K562 (cell line): ENCODE measurements around the gene FASTK. TPM values are rescaled to one million over a fixed set of nuclear protein-coding genes. Genes with fewer than 3 reads are reported as not detected.

Experiments
- ARID2 ChIP-seq: fragments of 450-650 bp; IDR thresholded peaks from 2 replicates; pipeline ENCODE4 v1.6.1; 2017; ENCODE audit warnings: antibody characterized with exemption, mild to moderate bottlenecking
- CEBPG ChIP-seq, 3 experiments: fragments of 200-800 bp in 1 of 3; sonication (Bioruptor generic) in 1 of 3; sonication (generic) in 1 of 3; formaldehyde crosslinking in 1 of 3; IDR thresholded peaks in 2 of 3; conservative IDR thresholded peaks in 1 of 3; 2 replicates each; pipeline versions ENCODE4 v1.6.1 to v1.8.0; 2016 to 2022; ENCODE audit warnings: missing compliant biosample characterization in 2 of 3, missing genetic modification characterization in 2 of 3, mild to moderate bottlenecking in 1 of 3, missing genetic modification reagents in 1 of 3
- CREB1 ChIP-seq, 2 experiments: sonication (generic) in 1 of 2; formaldehyde crosslinking in 1 of 2; IDR thresholded peaks; 2 replicates each; pipeline versions ENCODE4 v1.6.1 to v1.8.0; 2012 to 2022; ENCODE audit warnings: inconsistent platforms in 1 of 2, mild to moderate bottlenecking in 1 of 2, missing genetic modification reagents in 1 of 2, moderate library complexity in 1 of 2
- CXXC5 ChIP-seq: fragments of 250-450 bp; sonication (Bioruptor Pico); IDR thresholded peaks from 2 replicates; pipeline ENCODE4 v1.8.0; 2022; ENCODE audit warnings: inconsistent platforms, mild to moderate bottlenecking, moderate library complexity
- HDGF ChIP-seq: fragments of 450-650 bp; IDR thresholded peaks from 2 replicates; pipeline ENCODE4 v1.6.1; 2016
- NFE2 ChIP-seq: IDR thresholded peaks from 2 replicates; pipeline ENCODE4 v1.6.1; 2014; ENCODE audit warnings: antibody characterized with exemption, low read depth
- SAFB2 ChIP-seq: fragments of 200-400 bp; formaldehyde crosslinking; IDR thresholded peaks from 2 replicates; pipeline ENCODE4 v1.6.1; 2018; ENCODE audit warnings: borderline replicate concordance, low read length, low read depth, moderate library complexity; ENCODE audit not compliant: severe bottlenecking
- SAP30 ChIP-seq: fragments of 200-600 bp; sonication (generic); IDR thresholded peaks from 2 replicates; pipeline ENCODE4 v1.6.1; 2012; ENCODE audit warnings: borderline replicate concordance, low read depth, mild to moderate bottlenecking, moderate library complexity, low read length, control low read depth, inconsistent platforms; ENCODE audit not compliant: insufficient read depth, poor library complexity, severe bottlenecking
- SMARCA4 ChIP-seq: fragments of 450-650 bp; IDR thresholded peaks from 2 replicates; pipeline ENCODE4 v1.6.1; 2016
- SOX6 ChIP-seq: fragments of 450-650 bp; IDR thresholded peaks from 2 replicates; pipeline ENCODE4 v1.6.1; 2014; ENCODE audit warnings: mild to moderate bottlenecking
- SP1 ChIP-seq: sonication (generic); formaldehyde crosslinking; IDR thresholded peaks from 2 replicates; pipeline ENCODE4 v1.8.1; 2022; ENCODE audit warnings: mild to moderate bottlenecking, missing genetic modification reagents
- ZFP1 ChIP-seq: fragments of 450-650 bp; formaldehyde crosslinking; IDR thresholded peaks from 2 replicates; pipeline ENCODE4 v1.4.0; 2020; ENCODE audit warnings: mild to moderate bottlenecking, mixed read lengths
- ZNF239 ChIP-seq: fragments of 250-450 bp; sonication (Bioruptor Pico); IDR thresholded peaks from 2 replicates; pipeline ENCODE4 v1.4.0; 2020; ENCODE audit warnings: mild to moderate bottlenecking
- ZNF431 ChIP-seq: sonication (generic); formaldehyde crosslinking; IDR thresholded peaks from 2 replicates; pipeline ENCODE4 v1.8.0; 2022; ENCODE audit warnings: mild to moderate bottlenecking, missing genetic modification reagents
- ZNF668 ChIP-seq: fragments of 250-450 bp; sonication (Bioruptor Pico); IDR thresholded peaks from 2 replicates; pipeline ENCODE4 v1.8.0; 2022; ENCODE audit warnings: mild to moderate bottlenecking, inconsistent platforms
- ZNF766 ChIP-seq: fragments of 200-800 bp; sonication (Bioruptor generic); conservative IDR thresholded peaks from 2 replicates; pipeline ENCODE4 v1.6.1; 2016; ENCODE audit warnings: missing genetic modification characterization, missing compliant biosample characterization
- ZZZ3 ChIP-seq: fragments of 450-650 bp; IDR thresholded peaks from 2 replicates; pipeline ENCODE4 v1.6.1; 2016; ENCODE audit warnings: antibody characterized with exemption, mild to moderate bottlenecking, moderate library complexity
- polyA plus RNA-seq, 8 experiments: library from polyadenylated mRNA; depleted of rRNA in 4 of 8; stranded (reverse) in 5 of 8; unstranded in 3 of 8; fragments of >200 nt; fragmentation: Nextera tagmentation in 2 of 8; fragmentation: Illumina TruSeq in 1 of 8; extraction: Ambion mirVana in 2 of 8; extraction: Trizol in 1 of 8; gene quantifications; 2 replicates each; pipeline versions ENCODE4 v1.2.1 to v1.2.3, GENCODE V29; 2011 to 2014; ENCODE audit warnings: inconsistent platforms in 1 of 8, missing spikeins in 1 of 8
- total RNA-seq, 7 experiments: library from RNA; depleted of rRNA in 6 of 7; stranded (reverse); fragments of >200 nt in 6 of 7; fragmentation: Illumina TruSeq in 2 of 7; extraction: Trizol in 2 of 7; gene quantifications; 2 replicates each; pipeline versions ENCODE4 v1.2.1 to v1.2.3, GENCODE V29; 2011 to 2021; ENCODE audit warnings: low replicate concordance in 1 of 7
- TF ChIP-seq, protein P1 (sequence below): fragments of 250-450 bp; sonication (Bioruptor Pico); IDR thresholded peaks from 2 replicates; pipeline ENCODE4 v1.4.0; 2020; ENCODE audit warnings: mild to moderate bottlenecking

FASTK gene
- total and polyA plus RNA-seq, 9 of the 15 experiments (the other 6 are each of a cell fraction or from before 2014, with no cell fraction given), result 0.51 to 150 (median 48.2) TPM

DNA sequence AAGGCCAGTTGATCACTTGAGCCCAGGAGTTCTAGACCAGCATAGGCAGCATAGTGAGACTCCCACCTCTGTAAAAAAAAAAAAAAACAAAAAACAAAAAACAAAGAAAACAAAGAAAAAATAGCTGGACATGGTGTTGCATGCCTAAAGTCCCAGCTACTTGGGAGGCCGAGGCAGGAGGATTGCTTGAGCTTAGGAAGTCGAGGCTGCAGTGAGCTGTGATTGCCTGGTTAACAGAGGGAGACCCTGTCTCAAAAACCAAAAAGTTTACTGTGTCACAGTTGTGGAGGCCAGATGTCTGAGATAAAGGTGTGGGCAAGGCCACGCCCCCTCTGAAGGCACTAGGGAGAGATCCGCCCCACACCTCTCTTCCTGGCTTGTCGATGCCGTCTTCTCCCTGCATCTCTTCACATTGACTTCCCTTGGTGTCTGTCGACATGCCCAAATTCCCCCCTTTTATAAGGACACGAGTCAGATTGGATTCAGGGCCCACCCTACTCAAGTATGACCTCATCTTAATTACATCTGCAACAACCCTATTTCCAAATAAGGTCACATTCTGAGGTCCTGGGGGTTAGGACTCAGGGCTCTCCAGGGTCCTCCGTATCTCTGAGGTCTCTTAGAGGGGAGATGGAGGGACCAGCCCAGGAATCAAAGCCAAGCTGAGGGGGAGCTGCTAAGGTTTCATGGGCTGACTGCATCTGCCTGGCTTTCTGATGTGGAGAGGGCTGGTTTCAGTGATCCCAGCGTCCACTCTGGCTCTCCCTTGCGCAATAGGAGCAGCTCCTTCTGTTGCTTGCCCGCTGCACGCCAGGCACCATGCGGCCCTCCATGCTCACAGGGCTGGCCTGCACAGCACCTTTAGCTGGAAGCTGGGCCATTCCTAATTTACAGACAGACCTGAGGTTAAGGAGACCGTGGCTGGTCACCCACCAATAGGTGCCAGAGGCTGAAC, 28.8 kb upstream of the FASTK start (continued):
- peak; percentile 93 for TF ChIP-seq CEBPG (CRISPR knock-in tag; IDR thresholded peaks at IDR 0.05)
- peak; percentile 83 to 93 for TF ChIP-seq CEBPG (tag; conservative IDR thresholded peaks at IDR 0.05 in 1 of 2, IDR thresholded peaks at IDR 0.05 in 1 of 2)
- TF ChIP-seq HDGF, result peak; percentile 59; the same call in 1 of the 2 replicates
- peak; percentile 43; the same call in 1 of the 2 replicates for TF ChIP-seq SP1
- TF ChIP-seq ZNF239 (CRISPR knock-in tag), result no peak
- peak; percentile 74; the same call in 1 of the 2 replicates for TF ChIP-seq SMARCA4
- 0 out of 2 replicates have a peak, but pooled peaks have one; percentile 15 for TF ChIP-seq ZNF668 (CRISPR knock-in tag)
- TF ChIP-seq ZNF766 (CRISPR knock-in tag), result 0 out of 2 replicates have a peak, but pooled peaks have one; percentile 8
- TF ChIP-seq SOX6, result peak; percentile 59; the same call in 1 of the 2 replicates
- no peak for TF ChIP-seq ZFP1
- 0 out of 2 replicates have a peak, but pooled peaks have one; percentile 23 for TF ChIP-seq CREB1 (IDR thresholded peaks at IDR 0.05)
- 0 out of 2 replicates have a peak, but pooled peaks have one; percentile 31 for TF ChIP-seq CREB1 (CRISPR knock-in tag; IDR thresholded peaks at IDR 0.05)
- TF ChIP-seq SAFB2, result no peak
- TF ChIP-seq ZZZ3, result no peak
- TF ChIP-seq NFE2, result peak; percentile 32; the same call in 1 of the 2 replicates
- TF ChIP-seq ARID2, result no peak
- TF ChIP-seq SAP30, result no peak
- 0 out of 2 replicates have a peak, but pooled peaks have one; percentile 25 for TF ChIP-seq CXXC5 (CRISPR knock-in tag)
- TF ChIP-seq, protein P1, sequence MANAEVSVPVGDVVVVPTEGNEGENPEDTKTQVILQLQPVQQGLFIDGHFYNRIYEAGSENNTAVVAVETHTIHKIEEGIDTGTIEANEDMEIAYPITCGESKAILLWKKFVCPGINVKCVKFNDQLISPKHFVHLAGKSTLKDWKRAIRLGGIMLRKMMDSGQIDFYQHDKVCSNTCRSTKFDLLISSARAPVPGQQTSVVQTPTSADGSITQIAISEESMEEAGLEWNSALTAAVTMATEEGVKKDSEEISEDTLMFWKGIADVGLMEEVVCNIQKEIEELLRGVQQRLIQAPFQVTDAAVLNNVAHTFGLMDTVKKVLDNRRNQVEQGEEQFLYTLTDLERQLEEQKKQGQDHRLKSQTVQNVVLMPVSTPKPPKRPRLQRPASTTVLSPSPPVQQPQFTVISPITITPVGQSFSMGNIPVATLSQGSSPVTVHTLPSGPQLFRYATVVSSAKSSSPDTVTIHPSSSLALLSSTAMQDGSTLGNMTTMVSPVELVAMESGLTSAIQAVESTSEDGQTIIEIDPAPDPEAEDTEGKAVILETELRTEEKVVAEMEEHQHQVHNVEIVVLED (CRISPR knock-in tag), result no peak
- TF ChIP-seq ZNF431 (CRISPR knock-in tag), result 0 out of 2 replicates have a peak, but pooled peaks have one; percentile 22
